OCI-LY3 (cell line): Measurements from ENCODE around the gene KDM5C.

Experiments
- CTCF ChIP-seq: fragments of 200-600, 300-600 bp; sonication (generic); IDR thresholded peaks from 2 replicates; pipeline ENCODE4 v1.5.1; 2014; ENCODE audit warnings: antibody characterized with exemption, low read length, low read depth
- EZH2phosphoT487 ChIP-seq: fragments of 200-600 bp; shearing (Covaris generic); IDR thresholded peaks from 2 replicates; pipeline ENCODE4 v1.6.1; 2018; ENCODE audit warnings: antibody characterized with exemption, mixed run types, low read depth

DNA sequence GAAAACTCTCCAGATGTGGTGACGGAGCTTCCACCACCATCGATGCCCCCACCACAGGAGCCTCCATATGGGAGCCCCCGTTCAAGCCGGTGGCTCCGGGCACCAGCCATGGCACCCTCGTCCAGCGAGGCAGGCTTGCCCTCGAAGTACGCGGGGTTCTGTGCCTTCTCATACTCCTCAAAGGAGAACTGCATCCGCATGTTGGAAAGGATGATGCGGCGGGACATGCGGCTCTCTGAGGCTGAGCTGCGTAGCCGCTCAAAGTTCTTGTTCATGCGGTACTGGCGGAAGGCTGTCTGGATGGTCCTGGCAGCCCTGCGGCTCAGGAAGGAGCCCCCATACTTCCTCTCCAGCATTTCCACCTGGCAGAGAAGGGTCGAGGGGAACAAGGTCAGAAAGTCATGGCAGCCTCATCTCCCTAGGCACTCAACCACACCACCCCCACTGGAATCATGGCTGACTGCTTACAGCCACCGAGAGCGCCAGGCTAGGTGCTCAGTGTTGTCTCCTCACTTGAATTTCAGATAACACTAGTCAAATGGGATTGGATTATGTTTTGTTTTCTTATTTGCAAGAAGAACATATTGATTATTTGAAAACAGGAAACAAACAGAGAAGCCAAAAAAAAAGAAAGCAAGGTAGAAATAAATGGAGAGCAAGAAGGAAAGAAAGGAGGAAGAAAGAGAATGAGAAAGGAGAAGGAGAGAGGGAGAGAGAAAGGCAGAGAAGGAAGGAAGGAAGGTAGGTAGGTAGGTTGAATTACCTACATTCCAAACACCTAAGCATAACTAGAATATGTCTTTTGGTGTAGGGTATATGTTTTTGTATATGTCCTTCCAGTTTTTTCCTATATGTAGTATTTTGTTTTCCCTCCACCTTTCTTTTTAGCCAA lies 29.8 kb upstream of the KDM5C start:
- TF ChIP-seq CTCF, result no peak
- TF ChIP-seq EZH2phosphoT487, result no peak
